HCT116 (cell line): ENCODE results near the gene PTBP1. TPM values are rescaled to one million over a fixed set of nuclear protein-coding genes. Genes with fewer than 3 reads are reported as not detected.

Experiments used
- ATAC-seq: fragments of 200-7000 bp; cut with Tn5 transposase; 2 replicates; pipeline ENCODE4 v1.9.1; 2020; ENCODE audit warnings: mild to moderate bottlenecking, moderate library complexity
- BruUV-seq: library from RNA; stranded (reverse); fragments of 400-500 nt; replicated peaks from 2 replicates; lab custom pipeline; 2021; lab: Mats Ljungman, UMichigan
- CTCF ChIA-PET: fragments of 300-600 bp; sonication (Branson Sonifier 250); formaldehyde crosslinking; loops from one replicate; lab custom pipeline; 2021; ENCODE audit warnings: antibody characterized with exemption; lab: Charles Lee
- POLR2A ChIA-PET: fragments of 300-600, 350-600 bp; sonication (Branson Sonifier 250); formaldehyde crosslinking; loops from one replicate; lab custom pipeline; 2021; ENCODE audit warnings: antibody characterized with exemption; lab: Charles Lee
- RAD21 ChIA-PET, 2 experiments: fragments of 300-600 bp; sonication (Branson Sonifier 250); formaldehyde crosslinking; loops; one replicate each; lab custom pipeline; 2023; ENCODE audit warnings: low total read pairs in 2 of 2; ENCODE audit not compliant: uncharacterized antibody in 2 of 2, unreplicated experiment in 2 of 2, low non-redundant PET in 1 of 2; lab: Charles Lee
- DNase-seq: peaks from one replicate; pipeline ENCODE4 v3.0.0-alpha.2; 2010; ENCODE audit warnings: low read depth, low spot score
- H2AFZ ChIP-seq: fragments of 200-600 bp; shearing (Covaris generic), sonication (generic); 2 replicates; pipeline ENCODE4 v1.6.1; 2017; ENCODE audit warnings: low read depth, mixed run types, mixed read lengths, antibody characterized with exemption, low read length; ENCODE audit not compliant: poor library complexity, severe bottlenecking
- H3K27ac ChIP-seq: 2 replicates; pipeline ENCODE4 v1.5.1; 2012; ENCODE audit warnings: low read depth, low read length
- H3K27me3 ChIP-seq: fragments of 200-600 bp; sonication (generic); 2 replicates; pipeline ENCODE4 v1.6.1; 2016; ENCODE audit warnings: mixed run types, low read length, mixed read lengths; ENCODE audit not compliant: insufficient read depth
- H3K36me3 ChIP-seq, 2 experiments: fragments of 200-500 bp in 1 of 2; fragments of 200-600 bp in 1 of 2; sonication (Bioruptor generic) in 1 of 2; sonication (generic) in 1 of 2; 2 replicates each; pipeline versions ENCODE4 v1.5.1 to v1.6.1; 2014 to 2016; ENCODE audit warnings: low read length in 2 of 2, inconsistent platforms in 1 of 2, mixed read lengths in 1 of 2, mixed run types in 1 of 2; ENCODE audit not compliant: insufficient read depth in 2 of 2, control insufficient read depth in 1 of 2
- H3K4me1 ChIP-seq, 2 experiments: fragments of 200-600 bp in 1 of 2; sonication (generic) in 1 of 2; 2 replicates each; pipeline versions ENCODE4 v1.5.1 to v1.6.1; 2012 to 2017; ENCODE audit warnings: low read length in 2 of 2, inconsistent platforms in 1 of 2, mild to moderate bottlenecking in 1 of 2, mixed read lengths in 1 of 2, mixed run types in 1 of 2, moderate library complexity in 1 of 2; ENCODE audit not compliant: insufficient read depth in 2 of 2, control insufficient read depth in 1 of 2
- H3K4me2 ChIP-seq: fragments of 200-600 bp; sonication (generic); 2 replicates; pipeline ENCODE4 v1.6.1; 2017; ENCODE audit warnings: mixed run types, low read length, mixed read lengths
- H3K4me3 ChIP-seq, 2 experiments: fragments of 200-600 bp in 1 of 2; sonication (generic) in 1 of 2; replicated peaks in 1 of 2; 2 replicates each; pipeline ENCODE4 v1.5.1; 2011 to 2016; ENCODE audit warnings: low read length in 2 of 2, control low read depth in 1 of 2, low read depth in 1 of 2, mild to moderate bottlenecking in 1 of 2, mixed read lengths in 1 of 2, mixed run types in 1 of 2
- H3K79me2 ChIP-seq: fragments of 200-600 bp; sonication (generic); 2 replicates; pipeline ENCODE4 v1.6.1; 2017; ENCODE audit warnings: mild to moderate bottlenecking, mixed run types, low read length, moderate library complexity, mixed read lengths; ENCODE audit not compliant: insufficient read depth
- H3K9ac ChIP-seq: fragments of 200-600 bp; sonication (generic); 2 replicates; pipeline ENCODE4 v1.6.1; 2016; ENCODE audit warnings: low read length, mixed read lengths
- H3K9me2 ChIP-seq: fragments of 200-600 bp; sonication (generic), shearing (Covaris generic); 2 replicates; pipeline ENCODE4 v1.6.1; 2017; ENCODE audit warnings: mixed run types, mild to moderate bottlenecking, moderate library complexity; ENCODE audit not compliant: insufficient read depth
- H3K9me3 ChIP-seq, 2 experiments: fragments of 200-500 bp in 1 of 2; fragments of 200-600 bp in 1 of 2; sonication (Bioruptor generic) in 1 of 2; sonication (generic) in 1 of 2; 2 replicates each; pipeline ENCODE4 v1.6.1; 2014 to 2017; ENCODE audit warnings: low read length in 2 of 2, mixed read lengths in 2 of 2, inconsistent platforms in 1 of 2, low read depth in 1 of 2, mild to moderate bottlenecking in 1 of 2, mixed run types in 1 of 2, moderate library complexity in 1 of 2; ENCODE audit not compliant: control insufficient read depth in 1 of 2, insufficient read depth in 1 of 2
- H4K20me1 ChIP-seq: fragments of 200-600 bp; sonication (generic), shearing (Covaris generic); 2 replicates; pipeline ENCODE4 v1.6.1; 2017; ENCODE audit warnings: mixed run types, mild to moderate bottlenecking, moderate library complexity; ENCODE audit not compliant: insufficient read depth
- SP1 ChIP-seq: IDR thresholded peaks from 2 replicates; pipeline ENCODE4 v1.6.1; 2012; ENCODE audit warnings: low read depth
- intact Hi-C: fragments of 100-400 bp; cut with micrococcal nuclease; formaldehyde crosslinking; loops from 2 replicates; pipeline ENCODE4 v1.10.0; 2022
- total RNA-seq: library from RNA; stranded (reverse); gene quantifications from one replicate; pipeline ENCODE4 v1.2.1, GENCODE V29; 2021; ENCODE audit not compliant: unreplicated experiment
- TF ChIP-seq, protein P1 (sequence below): IDR thresholded peaks from 2 replicates; pipeline ENCODE4 v1.6.1; 2011; ENCODE audit warnings: mild to moderate bottlenecking, low read length, moderate library complexity; ENCODE audit not compliant: insufficient replicate concordance; ENCODE audit errors: extremely low read depth
- TF ChIP-seq, protein P2 (sequence below), 3 experiments: fragments of 200-600 bp in 1 of 3; sonication (generic) in 1 of 3; IDR thresholded peaks in 2 of 3; conservative IDR thresholded peaks in 1 of 3; 2 replicates each; pipeline ENCODE4 v1.5.1; 2012 to 2017; ENCODE audit warnings: low read depth in 2 of 3, low read length in 2 of 3, antibody characterized with exemption in 1 of 3, borderline replicate concordance in 1 of 3, control low read depth in 1 of 3, mild to moderate bottlenecking in 1 of 3, mixed read lengths in 1 of 3, mixed run types in 1 of 3, moderate library complexity in 1 of 3; ENCODE audit not compliant: insufficient read depth in 1 of 3
- TF ChIP-seq, protein P3 (sequence below): IDR thresholded peaks from 2 replicates; pipeline ENCODE4 v1.6.1; 2012

The PTBP1 gene
- total RNA-seq, 1 experiment from 2014 or later, result 676 TPM

DNA sequence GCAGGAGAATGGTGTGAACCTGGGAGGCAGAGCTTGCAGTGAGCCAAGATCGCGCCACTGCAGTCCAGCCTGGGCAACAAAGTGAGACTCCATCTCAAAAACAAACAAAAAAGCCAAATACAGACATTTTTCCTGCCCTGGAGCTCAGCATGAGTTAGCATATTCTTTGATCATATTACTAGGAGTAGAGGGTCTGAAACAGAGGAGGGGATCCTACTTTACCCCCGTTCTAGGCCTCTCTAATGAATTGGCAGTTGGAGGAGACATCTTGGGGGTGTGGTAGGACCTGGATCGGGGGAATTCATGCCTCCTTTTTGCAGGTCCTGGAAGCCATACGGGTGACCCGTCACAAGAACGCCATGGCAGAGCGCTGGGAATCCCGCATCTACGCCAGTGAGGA, 34.1 kb upstream of the PTBP1 start:
- Histone ChIP-seq H4K20me1 (no peaks in the 10 kb centered on the region), H3K4me3 (no peak overlapping the region), H3K27me3 (no peaks in the 10 kb centered on the region), H2AFZ (no peak overlapping the region), H3K9me3 (peaks cover 0 to 4% of the 10 kb centered on the region in 2 experiments; a peak in 1 of 4 replicates), H3K79me2 (no peaks in the 10 kb centered on the region; the same call in 1 of the 2 replicates), H3K9me2 (no peaks in the 10 kb centered on the region), H3K4me1 (no peaks in the 10 kb centered on the region), H3K27ac (no peak overlapping the region), H3K36me3 (peaks cover 5 to 33% of the 10 kb centered on the region in 2 experiments), H3K9ac (no peak overlapping the region), H3K4me2 (no peak overlapping the region)
- RAD21 ChIA-PET, result interaction anchor here in 1 of 2 experiments (0.6 kb wide), 1 partner anchor 10 kb away, joined by 4 read pairs; no protein-coding TSS in a partner anchor
- DNase-seq (no peak), ATAC-seq (no peak)
- TF ChIP-seq, protein P1, sequence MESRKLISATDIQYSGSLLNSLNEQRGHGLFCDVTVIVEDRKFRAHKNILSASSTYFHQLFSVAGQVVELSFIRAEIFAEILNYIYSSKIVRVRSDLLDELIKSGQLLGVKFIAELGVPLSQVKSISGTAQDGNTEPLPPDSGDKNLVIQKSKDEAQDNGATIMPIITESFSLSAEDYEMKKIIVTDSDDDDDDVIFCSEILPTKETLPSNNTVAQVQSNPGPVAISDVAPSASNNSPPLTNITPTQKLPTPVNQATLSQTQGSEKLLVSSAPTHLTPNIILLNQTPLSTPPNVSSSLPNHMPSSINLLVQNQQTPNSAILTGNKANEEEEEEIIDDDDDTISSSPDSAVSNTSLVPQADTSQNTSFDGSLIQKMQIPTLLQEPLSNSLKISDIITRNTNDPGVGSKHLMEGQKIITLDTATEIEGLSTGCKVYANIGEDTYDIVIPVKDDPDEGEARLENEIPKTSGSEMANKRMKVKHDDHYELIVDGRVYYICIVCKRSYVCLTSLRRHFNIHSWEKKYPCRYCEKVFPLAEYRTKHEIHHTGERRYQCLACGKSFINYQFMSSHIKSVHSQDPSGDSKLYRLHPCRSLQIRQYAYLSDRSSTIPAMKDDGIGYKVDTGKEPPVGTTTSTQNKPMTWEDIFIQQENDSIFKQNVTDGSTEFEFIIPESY, result no peak
- TF ChIP-seq, protein P2, sequence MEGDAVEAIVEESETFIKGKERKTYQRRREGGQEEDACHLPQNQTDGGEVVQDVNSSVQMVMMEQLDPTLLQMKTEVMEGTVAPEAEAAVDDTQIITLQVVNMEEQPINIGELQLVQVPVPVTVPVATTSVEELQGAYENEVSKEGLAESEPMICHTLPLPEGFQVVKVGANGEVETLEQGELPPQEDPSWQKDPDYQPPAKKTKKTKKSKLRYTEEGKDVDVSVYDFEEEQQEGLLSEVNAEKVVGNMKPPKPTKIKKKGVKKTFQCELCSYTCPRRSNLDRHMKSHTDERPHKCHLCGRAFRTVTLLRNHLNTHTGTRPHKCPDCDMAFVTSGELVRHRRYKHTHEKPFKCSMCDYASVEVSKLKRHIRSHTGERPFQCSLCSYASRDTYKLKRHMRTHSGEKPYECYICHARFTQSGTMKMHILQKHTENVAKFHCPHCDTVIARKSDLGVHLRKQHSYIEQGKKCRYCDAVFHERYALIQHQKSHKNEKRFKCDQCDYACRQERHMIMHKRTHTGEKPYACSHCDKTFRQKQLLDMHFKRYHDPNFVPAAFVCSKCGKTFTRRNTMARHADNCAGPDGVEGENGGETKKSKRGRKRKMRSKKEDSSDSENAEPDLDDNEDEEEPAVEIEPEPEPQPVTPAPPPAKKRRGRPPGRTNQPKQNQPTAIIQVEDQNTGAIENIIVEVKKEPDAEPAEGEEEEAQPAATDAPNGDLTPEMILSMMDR (IDR thresholded peaks at IDR 0.05 in 2 of 3, conservative IDR thresholded peaks at IDR 0.05 in 1 of 3; ENCODE audit: borderline replicate concordance in 1 of 3, insufficient read depth in 1 of 3, low read depth in 2 of 3, low read length in 2 of 3), result no peak
- TF ChIP-seq SP1, result no peak
- TF ChIP-seq, protein P3, sequence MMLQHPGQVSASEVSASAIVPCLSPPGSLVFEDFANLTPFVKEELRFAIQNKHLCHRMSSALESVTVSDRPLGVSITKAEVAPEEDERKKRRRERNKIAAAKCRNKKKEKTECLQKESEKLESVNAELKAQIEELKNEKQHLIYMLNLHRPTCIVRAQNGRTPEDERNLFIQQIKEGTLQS, result no peak
- POLR2A ChIA-PET, result no interaction called here
- no TSS peak for BruUV-seq
- CTCF ChIA-PET, result no interaction called here
- intact Hi-C loops, result no loop called here
